ENCODE data around the gene NDUFS3.

DNA sequence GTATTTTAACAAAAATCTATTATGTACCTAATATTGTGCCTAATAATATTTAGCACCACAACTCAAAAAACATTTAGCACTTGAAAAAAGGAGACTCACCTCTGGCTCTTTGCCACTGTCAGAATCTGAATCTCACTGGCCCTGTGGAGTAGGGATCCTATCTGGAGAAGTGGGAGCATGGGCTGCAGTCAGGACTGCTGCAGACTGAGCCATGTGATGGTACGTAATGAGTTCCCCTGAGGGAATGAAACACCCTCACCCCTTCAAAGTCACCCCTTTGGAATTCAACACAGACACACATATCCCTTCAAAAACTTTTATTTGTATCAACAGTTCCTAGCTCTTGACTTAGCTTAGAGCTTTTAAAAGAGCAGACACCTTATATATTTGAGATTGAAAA is 7.0 kb upstream of the NDUFS3 start:
- TF ChIP-seq, protein P1, sequence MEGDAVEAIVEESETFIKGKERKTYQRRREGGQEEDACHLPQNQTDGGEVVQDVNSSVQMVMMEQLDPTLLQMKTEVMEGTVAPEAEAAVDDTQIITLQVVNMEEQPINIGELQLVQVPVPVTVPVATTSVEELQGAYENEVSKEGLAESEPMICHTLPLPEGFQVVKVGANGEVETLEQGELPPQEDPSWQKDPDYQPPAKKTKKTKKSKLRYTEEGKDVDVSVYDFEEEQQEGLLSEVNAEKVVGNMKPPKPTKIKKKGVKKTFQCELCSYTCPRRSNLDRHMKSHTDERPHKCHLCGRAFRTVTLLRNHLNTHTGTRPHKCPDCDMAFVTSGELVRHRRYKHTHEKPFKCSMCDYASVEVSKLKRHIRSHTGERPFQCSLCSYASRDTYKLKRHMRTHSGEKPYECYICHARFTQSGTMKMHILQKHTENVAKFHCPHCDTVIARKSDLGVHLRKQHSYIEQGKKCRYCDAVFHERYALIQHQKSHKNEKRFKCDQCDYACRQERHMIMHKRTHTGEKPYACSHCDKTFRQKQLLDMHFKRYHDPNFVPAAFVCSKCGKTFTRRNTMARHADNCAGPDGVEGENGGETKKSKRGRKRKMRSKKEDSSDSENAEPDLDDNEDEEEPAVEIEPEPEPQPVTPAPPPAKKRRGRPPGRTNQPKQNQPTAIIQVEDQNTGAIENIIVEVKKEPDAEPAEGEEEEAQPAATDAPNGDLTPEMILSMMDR (IDR thresholded peaks at IDR 0.05) = no peak
- no peak for TF ChIP-seq ZFX (IDR thresholded peaks at IDR 0.05; ENCODE audit: borderline replicate concordance)
